ENCODE data around the gene LRP1.

The LRP1 gene

GRCh38 chr12:57152639-57153038 is 24.4 kb downstream of the LRP1 start:
- DNase-seq (ENCODE audit: low read depth in 1 of 2, low spot score in 1 of 2), result no peak

DNA sequence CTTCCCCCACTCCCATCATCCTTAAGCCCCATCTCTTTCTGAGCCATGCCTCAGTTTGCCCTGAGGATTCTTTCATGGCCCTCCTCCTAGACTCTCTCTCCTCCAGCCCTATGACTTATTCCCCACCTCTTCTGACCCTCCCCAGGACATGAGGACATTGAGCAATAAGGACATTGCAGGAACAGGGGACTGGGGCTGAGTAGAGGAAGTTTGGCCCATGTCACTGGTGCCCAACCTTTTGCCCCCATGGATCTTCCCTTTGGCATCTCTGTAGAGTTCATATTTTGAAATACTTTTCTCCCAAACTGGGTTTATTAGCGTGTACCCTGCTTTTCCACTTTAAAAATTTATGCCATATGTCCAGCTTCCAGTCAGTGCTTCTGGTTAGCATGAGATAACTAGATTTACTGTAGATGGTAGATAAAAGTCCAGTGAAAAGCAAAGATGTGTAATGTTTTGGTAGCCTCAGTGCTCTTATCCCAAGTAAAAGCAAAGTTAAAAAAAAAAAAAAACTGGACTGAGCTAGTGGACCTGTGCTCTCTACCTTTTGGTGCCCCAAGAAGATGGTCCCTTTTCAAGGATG is 25.2 kb downstream of the LRP1 start:
- DNase-seq (ENCODE audit: low read depth in 1 of 2, low spot score in 1 of 2), result no peak

DNA sequence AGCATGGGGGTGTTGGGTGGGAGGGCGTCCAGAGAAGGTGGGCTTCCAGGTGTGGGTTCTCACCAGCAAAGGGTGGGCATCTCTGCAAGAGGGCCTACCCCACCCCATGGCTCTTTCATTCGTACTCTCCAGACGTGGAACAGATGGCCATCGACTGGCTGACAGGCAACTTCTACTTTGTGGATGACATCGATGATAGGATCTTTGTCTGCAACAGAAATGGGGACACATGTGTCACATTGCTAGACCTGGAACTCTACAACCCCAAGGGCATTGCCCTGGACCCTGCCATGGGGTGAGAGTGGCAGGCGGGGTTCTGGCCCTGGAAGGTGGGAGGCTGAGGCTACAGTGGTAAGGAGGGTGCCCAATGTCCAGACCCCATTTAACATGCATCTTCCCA is 25.8 kb downstream of the LRP1 start:
- no peak for DNase-seq (ENCODE audit: low read depth in 1 of 2, low spot score in 1 of 2)

DNA sequence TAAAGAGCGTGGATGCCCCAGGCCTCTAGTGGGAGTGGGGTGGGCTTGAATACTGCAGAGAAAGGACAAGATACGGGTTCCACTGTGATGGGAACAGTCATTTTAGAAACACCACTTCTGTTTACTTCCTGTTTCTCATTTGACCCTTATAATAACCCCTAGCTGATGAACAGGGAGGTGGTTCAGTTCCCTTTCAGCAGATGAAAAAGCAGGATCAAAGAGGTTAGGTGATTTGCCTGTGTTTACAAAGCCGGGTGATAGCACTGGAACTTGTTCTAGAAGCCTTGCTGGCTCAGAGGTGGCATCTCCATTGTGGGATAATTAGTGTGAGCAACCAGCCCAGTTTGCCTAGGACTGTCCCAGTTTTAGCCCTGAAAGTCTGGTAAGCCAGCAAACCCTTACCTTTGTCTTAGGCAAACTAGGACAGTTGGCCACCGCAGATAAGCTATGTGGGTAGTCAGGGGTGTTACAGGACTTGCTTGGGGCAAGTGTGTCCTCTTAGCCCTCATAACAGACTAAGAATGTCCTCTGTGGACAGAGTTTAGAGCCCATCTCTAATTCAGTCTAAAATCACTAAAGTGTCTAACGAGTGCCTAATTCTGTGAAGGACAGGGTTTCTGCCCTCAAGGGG is 26.6 kb downstream of the LRP1 start:
- no peak for DNase-seq (ENCODE audit: low read depth in 1 of 2, low spot score in 1 of 2)

DNA sequence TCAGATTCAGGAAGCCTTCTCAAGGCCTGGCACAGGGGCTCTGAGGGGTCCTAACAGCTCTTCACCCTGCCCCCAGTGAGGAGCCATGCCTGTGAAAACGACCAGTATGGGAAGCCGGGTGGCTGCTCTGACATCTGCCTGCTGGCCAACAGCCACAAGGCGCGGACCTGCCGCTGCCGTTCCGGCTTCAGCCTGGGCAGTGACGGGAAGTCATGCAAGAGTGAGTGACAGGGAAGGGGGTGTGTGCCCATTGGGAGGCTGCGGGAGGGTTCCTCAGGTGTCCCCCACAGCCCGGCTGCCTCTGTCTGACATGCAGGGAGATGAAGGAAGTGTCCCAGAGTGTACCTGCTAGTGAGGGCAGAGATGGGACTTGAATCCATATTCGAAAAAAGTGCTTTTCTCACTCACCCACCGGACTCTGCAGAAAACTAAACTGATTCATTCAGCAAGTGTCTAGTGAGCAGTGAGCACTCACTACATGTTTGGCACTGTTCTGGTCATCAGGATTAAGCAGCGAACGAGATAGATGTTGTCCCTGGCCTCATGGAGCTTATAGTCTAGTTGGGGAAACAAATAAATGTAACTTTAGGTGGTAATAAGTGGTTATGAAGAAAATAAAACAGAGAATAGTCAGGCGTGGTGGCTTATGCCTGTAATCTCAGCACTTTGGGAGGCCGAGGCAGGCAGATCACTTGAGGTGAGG is 28.6 kb downstream of the LRP1 start:
- no peak for DNase-seq (ENCODE audit: low read depth in 1 of 2, low spot score in 1 of 2)

GRCh38 chr12:57157588-57158173 is 29.4 kb downstream of the LRP1 start:
- no peak for DNase-seq (ENCODE audit: low read depth in 1 of 2, low spot score in 1 of 2)

GRCh38 chr12:57158186-57158585 is 29.9 kb downstream of the LRP1 start:
- no peak for DNase-seq (ENCODE audit: low read depth in 1 of 2, low spot score in 1 of 2)

DNA sequence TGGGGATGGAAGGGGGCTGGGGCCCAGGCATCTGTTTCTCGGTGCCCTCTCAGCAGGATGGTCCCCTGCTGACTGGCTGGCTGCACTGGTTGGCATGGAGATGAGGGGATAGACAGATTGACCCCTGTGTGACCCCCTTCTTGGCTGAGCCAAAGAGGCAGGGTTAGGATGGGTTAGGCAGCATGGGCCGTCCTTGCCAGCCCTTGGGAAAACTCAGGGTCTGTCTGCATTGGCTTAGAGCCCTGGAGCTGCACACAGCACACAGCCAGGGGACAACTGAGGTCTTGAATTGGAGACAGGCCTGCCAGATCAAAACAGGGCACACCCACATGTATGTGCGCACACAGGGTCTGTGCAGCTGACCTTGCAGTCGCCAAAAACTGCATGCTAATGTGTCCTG is 30.4 kb downstream of the LRP1 start:
- DNase-seq (ENCODE audit: low read depth in 1 of 2, low spot score in 1 of 2), result no peak

- no peak for DNase-seq (ENCODE audit: low read depth in 1 of 2, low spot score in 1 of 2)
These were observed 31.0 kb downstream of the LRP1 start for GRCh38 chr12:57159311-57159710.

DNA sequence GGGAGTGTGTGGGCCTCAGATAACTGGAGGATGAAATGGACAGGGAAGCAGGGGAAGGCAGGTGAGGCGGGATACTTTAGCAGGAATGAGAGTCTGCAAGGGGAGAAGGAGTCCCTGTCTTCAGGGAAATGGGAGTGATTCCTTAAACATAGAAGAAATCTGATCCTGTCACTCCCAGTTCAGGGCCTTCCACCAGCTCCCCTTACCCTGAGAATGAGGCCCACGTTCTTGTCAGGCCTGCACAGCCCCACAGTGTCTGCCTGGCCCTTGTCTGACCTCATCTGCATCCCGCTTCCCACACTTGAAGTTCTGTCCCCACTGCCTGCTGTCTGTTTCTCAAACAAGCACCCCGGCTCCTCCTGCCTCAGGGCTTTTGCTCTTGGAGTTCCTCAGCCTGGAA is 31.8 kb downstream of the LRP1 start:
- no peak for DNase-seq (ENCODE audit: low read depth in 1 of 2, low spot score in 1 of 2)

GRCh38 chr12:57160741-57161140 is 32.5 kb downstream of the LRP1 start:
- no peak for DNase-seq (ENCODE audit: low read depth in 1 of 2, low spot score in 1 of 2)

- DNase-seq (ENCODE audit: low read depth in 1 of 2, low spot score in 1 of 2), result no peak
These were observed 33.2 kb downstream of the LRP1 start for GRCh38 chr12:57161491-57161890.

GRCh38 chr12:57162553-57163125 is 34.4 kb downstream of the LRP1 start:
- no peak for DNase-seq (ENCODE audit: low read depth in 1 of 2, low spot score in 1 of 2)

GRCh38 chr12:57164454-57164853 is 36.2 kb downstream of the LRP1 start:
- DNase-seq (ENCODE audit: low read depth in 1 of 2, low spot score in 1 of 2), result no peak

GRCh38 chr12:57164966-57165625 is 36.8 kb downstream of the LRP1 start:
- no peak for DNase-seq (ENCODE audit: low read depth in 1 of 2, low spot score in 1 of 2)

- DNase-seq (ENCODE audit: low read depth in 1 of 2, low spot score in 1 of 2), result no peak
These were observed 37.5 kb downstream of the LRP1 start for GRCh38 chr12:57165741-57166140.

- DNase-seq (ENCODE audit: low read depth in 1 of 2, low spot score in 1 of 2), result no peak
These were observed 38.7 kb downstream of the LRP1 start for GRCh38 chr12:57166971-57167371.

DNA sequence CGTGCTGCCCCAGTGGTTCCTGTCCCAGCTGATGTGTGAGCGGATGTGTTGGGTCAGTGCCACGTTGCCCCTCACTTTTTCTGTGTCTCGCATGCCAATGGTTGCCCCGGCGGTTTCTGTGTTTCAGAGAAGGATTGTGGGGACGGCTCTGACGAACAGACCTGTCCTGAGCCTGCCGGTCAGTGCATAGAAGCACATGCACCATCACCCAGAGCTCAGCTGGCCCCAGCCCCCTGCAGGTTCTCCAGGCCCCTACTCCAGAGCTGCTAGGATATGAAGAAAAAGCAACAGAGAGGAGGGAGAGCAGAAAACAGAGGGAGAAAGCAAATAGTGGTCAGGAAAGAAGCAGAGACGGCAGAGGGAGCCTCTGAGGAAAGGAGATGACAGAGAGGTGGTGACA is 39.8 kb downstream of the LRP1 start:
- no peak for DNase-seq (ENCODE audit: low read depth in 1 of 2, low spot score in 1 of 2)

DNA sequence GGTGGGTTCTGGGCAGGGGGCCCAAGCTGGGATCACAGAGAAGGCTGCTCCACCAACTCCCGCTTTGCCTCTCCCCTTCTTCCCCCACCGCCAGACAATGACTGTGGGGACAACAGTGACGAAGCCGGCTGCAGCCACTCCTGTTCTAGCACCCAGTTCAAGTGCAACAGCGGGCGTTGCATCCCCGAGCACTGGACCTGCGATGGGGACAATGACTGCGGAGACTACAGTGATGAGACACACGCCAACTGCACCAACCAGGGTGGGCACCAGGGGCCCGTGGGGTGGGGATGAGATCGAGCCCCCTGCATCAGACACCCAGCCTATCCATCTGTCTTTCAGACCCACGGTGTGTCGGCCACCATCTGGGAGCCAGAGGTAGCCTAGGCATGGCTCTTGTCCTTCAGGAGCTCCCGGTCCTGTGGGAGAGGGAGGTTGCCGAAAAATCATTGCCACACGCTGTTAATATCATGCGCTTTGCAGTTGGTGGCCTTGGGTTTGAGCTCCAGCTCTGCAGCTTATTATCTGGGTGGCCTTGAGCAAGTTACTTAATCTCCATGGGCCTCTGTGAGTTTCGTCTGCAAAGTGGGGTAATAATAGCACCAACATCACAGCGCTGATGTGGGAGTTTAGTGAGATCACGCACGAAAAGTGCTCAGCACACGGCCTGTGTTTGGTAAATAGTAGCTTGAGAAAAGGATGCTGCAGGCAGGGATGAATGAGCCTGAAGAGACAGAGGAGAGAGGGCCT is 40.9 kb downstream of the LRP1 start:
- no peak for DNase-seq (ENCODE audit: low read depth in 1 of 2, low spot score in 1 of 2)

- DNase-seq (ENCODE audit: low read depth in 1 of 2, low spot score in 1 of 2), result no peak
These were observed 41.7 kb downstream of the LRP1 start for GRCh38 chr12:57169969-57170368.

GRCh38 chr12:57170408-57170807 is 42.1 kb downstream of the LRP1 start:
- DNase-seq (ENCODE audit: low read depth in 1 of 2, low spot score in 1 of 2), result no peak

Data from activated T-helper 1 cell treated with anti-CD3 and anti-CD28 coated beads, Interleukin-2, amount 50 U/mL, for 16 hours (primary cell).